DND-41 (cell line): ENCODE results near the gene ARSB.

ENCODE experiments used
- ATAC-seq: fragments of 200-7000 bp; cut with Tn5 transposase; 3 replicates; pipeline ENCODE4 v1.9.1; 2021; ENCODE audit warnings: low read depth; ENCODE audit not compliant: insufficient read depth
- DNase-seq: peaks from one replicate; pipeline ENCODE4 v3.0.0-alpha.2; 2020
- H2AFZ ChIP-seq: 2 replicates; pipeline ENCODE4 v1.6.0; 2012; ENCODE audit warnings: low read depth, low read length
- H3K27ac ChIP-seq: 2 replicates; pipeline ENCODE4 v1.5.1; 2012; ENCODE audit warnings: low read length, inconsistent platforms
- H3K27me3 ChIP-seq: fragments of 200-600 bp; sonication (generic); 2 replicates; pipeline ENCODE4 v1.6.0; 2012; ENCODE audit warnings: low read length, mild to moderate bottlenecking, inconsistent platforms; ENCODE audit not compliant: insufficient read depth, poor library complexity
- H3K36me3 ChIP-seq: 2 replicates; pipeline ENCODE4 v1.5.1; 2012; ENCODE audit warnings: low read length, inconsistent platforms; ENCODE audit not compliant: insufficient read depth
- H3K4me1 ChIP-seq: 2 replicates; pipeline ENCODE4 v1.5.1; 2012; ENCODE audit warnings: mild to moderate bottlenecking, low read length; ENCODE audit not compliant: insufficient read depth
- H3K4me2 ChIP-seq: 2 replicates; pipeline ENCODE4 v1.6.0; 2012; ENCODE audit warnings: mild to moderate bottlenecking, moderate library complexity, low read length, inconsistent platforms; ENCODE audit not compliant: insufficient read depth
- H3K4me3 ChIP-seq, 2 experiments: fragments of 200-600 bp in 1 of 2; shearing (Covaris generic) in 1 of 2; 2 replicates each; pipeline ENCODE4 v1.5.1; 2012 to 2016; ENCODE audit warnings: inconsistent platforms in 2 of 2, low read length in 2 of 2, mild to moderate bottlenecking in 2 of 2, low read depth in 1 of 2, moderate library complexity in 1 of 2
- H3K79me2 ChIP-seq: 2 replicates; pipeline ENCODE4 v1.6.0; 2012; ENCODE audit warnings: low read length, inconsistent platforms; ENCODE audit not compliant: insufficient read depth
- H3K9ac ChIP-seq: 2 replicates; pipeline ENCODE4 v1.6.0; 2012; ENCODE audit warnings: low read depth, mild to moderate bottlenecking, inconsistent platforms, low read length, moderate library complexity
- H3K9me3 ChIP-seq: 2 replicates; pipeline ENCODE4 v1.5.1; 2012; ENCODE audit warnings: low read length, moderate library complexity, mild to moderate bottlenecking, inconsistent platforms; ENCODE audit not compliant: insufficient read depth, severe bottlenecking
- H4K20me1 ChIP-seq: 2 replicates; pipeline ENCODE4 v1.6.0; 2012; ENCODE audit warnings: low read length; ENCODE audit not compliant: insufficient read depth
- CTCF ChIP-seq: IDR thresholded peaks from 2 replicates; pipeline ENCODE4 v1.5.1; 2012; ENCODE audit warnings: borderline replicate concordance, low read length, moderate library complexity, mild to moderate bottlenecking; ENCODE audit not compliant: poor library complexity, severe bottlenecking; ENCODE audit errors: extremely low read depth
- EZH2 ChIP-seq: IDR thresholded peaks from 3 replicates; pipeline ENCODE4 v1.6.1; 2012; ENCODE audit warnings: borderline replicate concordance, low read depth, mild to moderate bottlenecking, moderate library complexity, low read length, inconsistent platforms; ENCODE audit not compliant: severe bottlenecking

The ARSB gene

GRCh38 chr5:78798673-78799029 lies 186.5 kb downstream of the ARSB start:
- Histone ChIP-seq H3K9me3 (peaks cover 2% of the 10 kb centered on the region), H3K4me3 (no peak overlapping the region), H3K36me3 (no peaks in the 10 kb centered on the region; the same call in 1 of the 2 replicates), H3K27ac (no peak overlapping the region), H2AFZ (no peak overlapping the region), H4K20me1 (no peaks in the 10 kb centered on the region), H3K27me3 (no peaks in the 10 kb centered on the region), H3K4me1 (peaks cover 4% of the 10 kb centered on the region; the same call in 1 of the 2 replicates), H3K4me2 (no peak overlapping the region), H3K9ac (no peak overlapping the region), H3K79me2 (no peaks in the 10 kb centered on the region)
- DNase-seq (no peak), ATAC-seq (no peak)
- TF ChIP-seq EZH2 (no peak), CTCF (no peak)

- TF ChIP-seq CTCF (no peak), EZH2 (no peak)
- Histone ChIP-seq H3K9ac (no peak overlapping the region), H3K4me3 (no peak overlapping the region), H3K27ac (no peak overlapping the region), H3K27me3 (no peaks in the 10 kb centered on the region), H4K20me1 (no peaks in the 10 kb centered on the region), H3K9me3 (peaks cover 2% of the 10 kb centered on the region), H3K79me2 (no peaks in the 10 kb centered on the region), H3K4me1 (peaks cover 4% of the 10 kb centered on the region; the same call in 1 of the 2 replicates), H2AFZ (no peak overlapping the region), H3K36me3 (no peaks in the 10 kb centered on the region; the same call in 1 of the 2 replicates), H3K4me2 (no peak overlapping the region)
- no peak for DNase-seq
- no peak for ATAC-seq
Observed at GRCh38 chr5:78797936-78798672, 187.0 kb downstream of the ARSB start.

- Histone ChIP-seq H3K4me3 (no peak overlapping the region), H3K9me3 (no peaks in the 10 kb centered on the region), H3K4me2 (no peak overlapping the region), H3K4me1 (peaks cover 4% of the 10 kb centered on the region; the same call in 1 of the 2 replicates), H3K27me3 (no peaks in the 10 kb centered on the region), H2AFZ (no peak overlapping the region), H3K27ac (no peak overlapping the region), H4K20me1 (no peaks in the 10 kb centered on the region), H3K79me2 (no peaks in the 10 kb centered on the region), H3K9ac (no peak overlapping the region), H3K36me3 (no peaks in the 10 kb centered on the region; the same call in 1 of the 2 replicates)
- ATAC-seq (peak; percentile 91), DNase-seq (no peak)
- TF ChIP-seq CTCF = no peak
Observed at GRCh38 chr5:78795757-78796156, 189.4 kb downstream of the ARSB start.
